Tibial nerve (tissue), 4 donors: ENCODE results near the gene DSG4. TPM values are rescaled to one million over a fixed set of nuclear protein-coding genes. Genes with fewer than 3 reads are reported as not detected.

ENCODE experiments used
- DNase-seq, 2 donors: peaks; one replicate each; pipeline ENCODE4 v3.0.0-alpha.2; 2019; ENCODE audit warnings: low spot score in 2 of 2
- H3K27ac ChIP-seq, 4 donors: fragments of 200-600 bp; sonication (generic) in 3 of 4; one replicate each; pipeline ENCODE4 v1.5.1; 2017 to 2019; ENCODE audit warnings: mild to moderate bottlenecking in 1 of 4
- H3K27me3 ChIP-seq, 2 donors: fragments of 200-600 bp; sonication (generic) in 1 of 2; one replicate each; pipeline versions ENCODE4 v1.5.1 to v1.6.0; 2017 to 2019
- H3K36me3 ChIP-seq, 3 donors: fragments of 200-600 bp; sonication (generic); one replicate each; pipeline ENCODE4 v1.5.1; 2018 to 2019
- H3K4me1 ChIP-seq, 4 donors: fragments of 200-600 bp; sonication (generic) in 3 of 4; one replicate each; pipeline ENCODE4 v1.5.1; 2017 to 2019
- H3K4me3 ChIP-seq, 4 donors: fragments of 200-600 bp; sonication (generic) in 3 of 4; one replicate each; pipeline ENCODE4 v1.5.1; 2017 to 2019; ENCODE audit warnings: mild to moderate bottlenecking in 1 of 4, moderate library complexity in 1 of 4
- H3K9me3 ChIP-seq, 4 donors: fragments of 200-600 bp; sonication (generic) in 3 of 4; one replicate each; pipeline ENCODE4 v1.5.1; 2017 to 2019
- EP300 ChIP-seq, 2 donors: sonication (generic); formaldehyde crosslinking; IDR thresholded peaks; one replicate each; pipeline ENCODE4 v1.6.1; 2017; ENCODE audit warnings: antibody characterized with exemption in 2 of 2, mild to moderate bottlenecking in 1 of 2
- POLR2A ChIP-seq, 2 donors: fragments of 450-650 bp; IDR thresholded peaks; one replicate each; pipeline ENCODE4 v1.6.1; 2017; ENCODE audit warnings: antibody characterized with exemption in 2 of 2, mild to moderate bottlenecking in 2 of 2, moderate library complexity in 2 of 2
- WGBS, 2 donors: methylation state at CpG; one replicate each; pipeline ENCODE4 v1.1.5; 2018; 5-methylcytosine and 5-hydroxymethylcytosine counted together
- total RNA-seq, 4 donors: library from RNA; depleted of rRNA; stranded (reverse); fragments of >200 nt; gene quantifications; one replicate each; pipeline ENCODE4 v1.1.0, GENCODE V29; 2016
- TF ChIP-seq, protein P1 (sequence below), 5 experiments: fragments of 200-600 bp in 3 of 5; fragments of 450-650 bp in 2 of 5; sonication (generic) in 3 of 5; IDR thresholded peaks; one replicate each; pipeline ENCODE4 v1.5.1; 2016 to 2019; ENCODE audit warnings: antibody characterized with exemption in 5 of 5, mild to moderate bottlenecking in 3 of 5, moderate library complexity in 2 of 5

Gene DSG4
- total RNA-seq, 4 donors from 2014 or later = not detected

GRCh38 chr18:31382107-31382506 lies 5.5 kb downstream of the DSG4 start:
- Histone ChIP-seq H3K4me1 (no peaks in the 10 kb centered on the region), H3K4me3 (no peak overlapping the region), H3K27me3 (no peaks in the 10 kb centered on the region), H3K9me3 (no peaks in the 10 kb centered on the region), H3K36me3 (no peaks in the 10 kb centered on the region), H3K27ac (no peak overlapping the region)
- TF ChIP-seq POLR2A (IDR thresholded peaks at IDR 0.05) = no peak
- no peak for TF ChIP-seq EP300 (IDR thresholded peaks at IDR 0.05)
- TF ChIP-seq, protein P1, sequence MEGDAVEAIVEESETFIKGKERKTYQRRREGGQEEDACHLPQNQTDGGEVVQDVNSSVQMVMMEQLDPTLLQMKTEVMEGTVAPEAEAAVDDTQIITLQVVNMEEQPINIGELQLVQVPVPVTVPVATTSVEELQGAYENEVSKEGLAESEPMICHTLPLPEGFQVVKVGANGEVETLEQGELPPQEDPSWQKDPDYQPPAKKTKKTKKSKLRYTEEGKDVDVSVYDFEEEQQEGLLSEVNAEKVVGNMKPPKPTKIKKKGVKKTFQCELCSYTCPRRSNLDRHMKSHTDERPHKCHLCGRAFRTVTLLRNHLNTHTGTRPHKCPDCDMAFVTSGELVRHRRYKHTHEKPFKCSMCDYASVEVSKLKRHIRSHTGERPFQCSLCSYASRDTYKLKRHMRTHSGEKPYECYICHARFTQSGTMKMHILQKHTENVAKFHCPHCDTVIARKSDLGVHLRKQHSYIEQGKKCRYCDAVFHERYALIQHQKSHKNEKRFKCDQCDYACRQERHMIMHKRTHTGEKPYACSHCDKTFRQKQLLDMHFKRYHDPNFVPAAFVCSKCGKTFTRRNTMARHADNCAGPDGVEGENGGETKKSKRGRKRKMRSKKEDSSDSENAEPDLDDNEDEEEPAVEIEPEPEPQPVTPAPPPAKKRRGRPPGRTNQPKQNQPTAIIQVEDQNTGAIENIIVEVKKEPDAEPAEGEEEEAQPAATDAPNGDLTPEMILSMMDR (IDR thresholded peaks at IDR 0.05) = no peak
- no peak for DNase-seq
- WGBS, 2 donors = 82 to 85% methylated on average over 2 of the region's 2 CpGs

DNA sequence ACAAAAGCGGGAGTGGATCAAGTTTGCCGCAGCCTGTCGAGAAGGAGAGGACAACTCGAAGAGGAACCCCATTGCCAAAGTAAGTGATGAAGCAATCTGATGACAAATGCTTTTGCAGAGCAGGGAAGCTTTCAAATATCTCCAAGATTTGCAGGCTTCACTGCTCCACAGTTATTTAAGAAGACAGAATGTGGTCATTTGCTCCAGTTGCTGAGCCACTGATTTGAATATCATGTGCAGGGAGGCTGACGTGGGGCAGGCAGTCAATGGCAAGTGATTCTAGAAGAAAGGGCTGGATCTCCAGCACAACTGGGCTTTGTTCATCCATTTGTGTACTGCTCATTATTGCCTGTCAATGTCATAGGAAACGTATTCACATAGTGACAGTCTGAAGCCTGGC lies 10.2 kb downstream of the DSG4 start:
- Histone ChIP-seq H3K4me3 (no peak overlapping the region), H3K9me3 (no peaks in the 10 kb centered on the region), H3K27ac (no peak overlapping the region), H3K36me3 (no peaks in the 10 kb centered on the region), H3K4me1 (no peaks in the 10 kb centered on the region), H3K27me3 (no peaks in the 10 kb centered on the region)
- TF ChIP-seq EP300 (IDR thresholded peaks at IDR 0.05) = no peak
- DNase-seq = no peak
- 84 to 85% methylated on average over 6 of the region's 6 CpGs for WGBS, 2 donors

GRCh38 chr18:31393286-31393685 lies 16.7 kb downstream of the DSG4 start:
- Histone ChIP-seq H3K27me3 (no peaks in the 10 kb centered on the region), H3K4me1 (no peaks in the 10 kb centered on the region)

GRCh38 chr18:31396796-31397612 lies 20.4 kb downstream of the DSG4 start:
- H3K9me3 ChIP-seq = no peaks in the 10 kb centered on the region
- no peaks in the 10 kb centered on the region for H3K36me3 ChIP-seq
- 54 to 65% methylated on average over 6 of the region's 6 CpGs for WGBS, 2 donors
- no peaks in the 10 kb centered on the region for H3K4me1 ChIP-seq
- H3K27ac ChIP-seq = no peak overlapping the region
- H3K27me3 ChIP-seq = no peaks in the 10 kb centered on the region
- no peak overlapping the region for H3K4me3 ChIP-seq
- no peak for DNase-seq
- no peak for TF ChIP-seq POLR2A (IDR thresholded peaks at IDR 0.05)
- TF ChIP-seq, protein P1 (IDR thresholded peaks at IDR 0.05) = no peak
- TF ChIP-seq EP300 (IDR thresholded peaks at IDR 0.05) = no peak

More at GRCh38 chr18:31393286-31393685, 16.7 kb downstream of the DSG4 start:
- TF ChIP-seq, protein P1 (IDR thresholded peaks at IDR 0.05) = no peak
- TF ChIP-seq POLR2A (IDR thresholded peaks at IDR 0.05) = no peak
- no peak for TF ChIP-seq EP300 (IDR thresholded peaks at IDR 0.05)
- H3K9me3 ChIP-seq = no peaks in the 10 kb centered on the region
- WGBS, 2 donors = 87 to 91% methylated on average over 3 of the region's 3 CpGs
- H3K27ac ChIP-seq = no peak overlapping the region
- no peaks in the 10 kb centered on the region for H3K36me3 ChIP-seq
- no peak for DNase-seq
- H3K4me3 ChIP-seq = no peak overlapping the region

DNA sequence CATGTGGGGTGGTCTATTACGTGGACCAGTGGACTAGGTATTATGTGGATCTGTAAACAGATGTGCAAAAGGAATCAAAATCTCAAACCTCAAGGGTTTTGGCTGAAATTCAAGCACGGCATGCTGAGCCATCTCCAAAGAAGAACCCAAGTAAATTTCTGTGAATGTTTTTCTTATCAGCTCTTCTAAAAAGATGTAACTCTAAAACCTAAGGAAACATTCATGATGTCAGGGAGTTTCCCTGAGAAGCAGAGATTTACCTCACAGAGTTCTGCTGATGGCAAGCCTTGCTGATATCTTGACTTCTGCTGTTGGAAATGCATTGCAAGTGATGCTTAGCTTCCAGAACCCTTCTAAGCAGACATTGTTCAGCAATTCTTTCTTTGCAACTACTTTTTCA lies 21.6 kb downstream of the DSG4 start:
- H3K9me3 ChIP-seq = no peaks in the 10 kb centered on the region
- H3K4me1 ChIP-seq = no peaks in the 10 kb centered on the region
- TF ChIP-seq EP300 (IDR thresholded peaks at IDR 0.05) = no peak
- no peak for TF ChIP-seq POLR2A (IDR thresholded peaks at IDR 0.05)
- TF ChIP-seq, protein P1 (IDR thresholded peaks at IDR 0.05) = no peak
- DNase-seq = no peak
- 48 to 66% methylated on average over 2 of the region's 2 CpGs for WGBS, 2 donors
- H3K36me3 ChIP-seq = no peaks in the 10 kb centered on the region
- no peaks in the 10 kb centered on the region for H3K27me3 ChIP-seq
- H3K27ac ChIP-seq = no peak overlapping the region
- no peak overlapping the region for H3K4me3 ChIP-seq
